Measurements from ENCODE around the gene PACSIN1.

- TF ChIP-seq INSM2 (tag by site-specific recombination; IDR thresholded peaks at IDR 0.05) (no peak), REST (tag by site-specific recombination; IDR thresholded peaks at IDR 0.05) (no peak), ZNF24 (tag by site-specific recombination; IDR thresholded peaks at IDR 0.05) (no peak), CTCF (tag by site-specific recombination; IDR thresholded peaks at IDR 0.05) (no peak), ZNF639 (tag by site-specific recombination; IDR thresholded peaks at IDR 0.05) (no peak)
Observed at GRCh38 chr6:34524499-34524898, 58.6 kb downstream of the PACSIN1 start.

All from HEK293 (cell line).